GM12878 (cell line): ENCODE measurements around the gene LIPA. TPM values are rescaled to one million over a fixed set of nuclear protein-coding genes. Genes with fewer than 3 reads are reported as not detected.

Experiments
- ATAC-seq: fragments of 200-7000 bp; cut with Tn5 transposase; 3 replicates; pipeline ENCODE4 v1.9.1; 2020; ENCODE audit warnings: mild to moderate bottlenecking, moderate library complexity
- BruUV-seq: library from RNA; stranded (reverse); fragments of 400-500 nt; replicated peaks from 2 replicates; lab custom pipeline; 2021; lab: Mats Ljungman, UMichigan
- CTCF ChIA-PET: fragments of 300-600 bp; sonication (Branson Sonifier 250); formaldehyde crosslinking; extraction: SDS; loops from one replicate; lab custom pipeline; 2021; ENCODE audit warnings: inconsistent platforms; lab: Yijun Ruan, JAX
- POLR2A ChIA-PET: fragments of 350-600 bp; formaldehyde crosslinking; extraction: SDS; loops from one replicate; lab custom pipeline; 2021; ENCODE audit warnings: inconsistent platforms; lab: Charles Lee
- RAD21 ChIA-PET: fragments of 300-600 bp; sonication (Branson Sonifier 250); formaldehyde crosslinking; loops from one replicate; lab custom pipeline; 2023; ENCODE audit warnings: antibody characterized with exemption; ENCODE audit not compliant: unreplicated experiment; lab: Charles Lee
- SMC1A ChIA-PET: fragments of 300-600 bp; sonication (Branson Sonifier 250); formaldehyde crosslinking; loops from one replicate; lab custom pipeline; 2023; ENCODE audit not compliant: unreplicated experiment, uncharacterized antibody; lab: Charles Lee
- DNase-seq: peaks from one replicate; pipeline ENCODE4 v3.0.0-alpha.2; 2011; ENCODE audit warnings: low read depth, low spot score
- FAIRE-seq: peaks from 3 replicates; lab custom pipeline; 2011; peaks lifted over from hg19 to GRCh38; lab: Jason Lieb, UNC
- H2AFZ ChIP-seq: 2 replicates; pipeline ENCODE4 v1.6.0; 2011; ENCODE audit warnings: low read depth, low read length, control low read depth; ENCODE audit not compliant: control insufficient read depth
- H3K27ac ChIP-seq: 2 replicates; pipeline ENCODE4 v1.5.1; 2011; ENCODE audit warnings: control low read depth; ENCODE audit not compliant: control insufficient read depth, insufficient read depth
- H3K27me3 ChIP-seq, 2 experiments: replicated peaks in 1 of 2; 2 replicates each; pipeline versions ENCODE4 v1.6.0 to v1.6.1; 2011; ENCODE audit warnings: low read length in 1 of 2; ENCODE audit not compliant: control insufficient read depth in 2 of 2, insufficient read depth in 2 of 2
- H3K36me3 ChIP-seq, 2 experiments: 2 replicates each; pipeline ENCODE4 v1.5.1; 2011; ENCODE audit warnings: low read length in 1 of 2; ENCODE audit not compliant: control insufficient read depth in 2 of 2, insufficient read depth in 2 of 2
- H3K4me1 ChIP-seq: 2 replicates; pipeline ENCODE4 v1.6.1; 2011; ENCODE audit warnings: mild to moderate bottlenecking, low read length, moderate library complexity, mixed read lengths; ENCODE audit not compliant: control insufficient read depth, insufficient read depth
- H3K4me2 ChIP-seq: 2 replicates; pipeline ENCODE4 v1.6.0; 2011; ENCODE audit warnings: control low read depth; ENCODE audit not compliant: control insufficient read depth, insufficient read depth
- H3K4me3 ChIP-seq: fragments of 200-600 bp; sonication (generic); 2 replicates; pipeline ENCODE4 v1.5.1; 2016
- H3K79me2 ChIP-seq: 2 replicates; pipeline ENCODE4 v1.6.0; 2011; ENCODE audit warnings: low read length; ENCODE audit not compliant: control insufficient read depth, insufficient read depth
- H3K9ac ChIP-seq: 2 replicates; pipeline ENCODE4 v1.8.0; 2011; ENCODE audit warnings: low read length, control low read depth, mixed read lengths; ENCODE audit not compliant: control insufficient read depth, insufficient read depth
- H3K9me3 ChIP-seq: replicated peaks from 3 replicates; pipeline ENCODE4 v1.5.1; 2011; ENCODE audit warnings: mild to moderate bottlenecking, low read length; ENCODE audit not compliant: control insufficient read depth, insufficient read depth
- H4K20me1 ChIP-seq: 2 replicates; pipeline ENCODE4 v1.6.0; 2011; ENCODE audit not compliant: control insufficient read depth, insufficient read depth
- BCL11A ChIP-seq: IDR thresholded peaks from 2 replicates; pipeline ENCODE4 v1.6.1; 2011; ENCODE audit warnings: low read depth, low read length
- BCLAF1 ChIP-seq: fragments of 450-650 bp; IDR thresholded peaks from 2 replicates; pipeline ENCODE4 v1.6.1; 2017; ENCODE audit warnings: antibody characterized with exemption, mild to moderate bottlenecking, moderate library complexity
- CHD4 ChIP-seq: fragments of 200-600 bp; sonication (generic); IDR thresholded peaks from 2 replicates; pipeline ENCODE4 v1.6.1; 2016; ENCODE audit warnings: mild to moderate bottlenecking
- ESRRA ChIP-seq: IDR thresholded peaks from 2 replicates; pipeline ENCODE4 v1.6.1; 2012; ENCODE audit warnings: mild to moderate bottlenecking, low read length, improper control_type of control experiment
- IKZF1 ChIP-seq: fragments of 450-650 bp; conservative IDR thresholded peaks from 2 replicates; pipeline ENCODE4 v1.6.1; 2017; ENCODE audit warnings: antibody characterized with exemption, mild to moderate bottlenecking
- IKZF2 ChIP-seq, 2 experiments: fragments of 450-650 bp; IDR thresholded peaks; 2 replicates each; pipeline ENCODE4 v1.6.1; 2017; ENCODE audit warnings: mild to moderate bottlenecking in 2 of 2, moderate library complexity in 2 of 2
- IRF5 ChIP-seq: fragments of 450-650 bp; IDR thresholded peaks from 2 replicates; pipeline ENCODE4 v1.6.1; 2017; ENCODE audit warnings: borderline replicate concordance
- MEF2B ChIP-seq: fragments of 450-650 bp; IDR thresholded peaks from 2 replicates; pipeline ENCODE4 v1.6.1; 2018; ENCODE audit warnings: mild to moderate bottlenecking, moderate library complexity; ENCODE audit not compliant: partially characterized antibody, poor library complexity, severe bottlenecking
- POLR2AphosphoS2 ChIP-seq: IDR thresholded peaks from 2 replicates; pipeline ENCODE4 v1.6.1; 2011; ENCODE audit warnings: low read depth, mild to moderate bottlenecking, low read length, improper control_type of control experiment, moderate library complexity
- POU2F2 ChIP-seq: IDR thresholded peaks from 3 replicates; pipeline ENCODE4 v1.6.1; 2011; ENCODE audit warnings: low read depth, mild to moderate bottlenecking, low read length, borderline replicate concordance
- SRF ChIP-seq, 2 experiments: IDR thresholded peaks; 2 replicates each; pipeline ENCODE4 v1.6.1; 2011; ENCODE audit warnings: low read depth in 2 of 2, low read length in 2 of 2, mild to moderate bottlenecking in 1 of 2, moderate library complexity in 1 of 2
- STAT1 ChIP-seq: fragments of 450-650 bp; conservative IDR thresholded peaks from 2 replicates; pipeline ENCODE4 v1.6.1; 2014; ENCODE audit warnings: antibody characterized with exemption, mild to moderate bottlenecking
- TCF3 ChIP-seq: IDR thresholded peaks from 2 replicates; pipeline ENCODE4 v1.6.1; 2012; ENCODE audit warnings: low read depth, mild to moderate bottlenecking, low read length, borderline replicate concordance; ENCODE audit not compliant: insufficient read depth
- USF1 ChIP-seq: IDR thresholded peaks from 2 replicates; pipeline ENCODE4 v1.6.1; 2011; ENCODE audit warnings: borderline replicate concordance, low read depth, mild to moderate bottlenecking, moderate library complexity, mixed read lengths, low read length; ENCODE audit not compliant: insufficient read depth; ENCODE audit errors: extremely low read length
- WRNIP1 ChIP-seq: IDR thresholded peaks from 2 replicates; pipeline ENCODE4 v1.6.1; 2011; ENCODE audit warnings: low read depth, low read length, improper control_type of control experiment, borderline replicate concordance
- WGBS: methylation state at CpG from one replicate; pipeline ENCODE4 v1.1.6; 2016; ENCODE audit warnings: low lambda C conversion rate; ENCODE audit not compliant: insufficient replicate concordance, insufficient coverage; ENCODE audit errors: missing lambda C conversion rate; 5-methylcytosine and 5-hydroxymethylcytosine counted together
- in situ Hi-C: fragments of 300-500 bp; cut with MboI; formaldehyde crosslinking; loops from 9 replicates; pipeline ENCODE4 v1.14.3; 2018; ENCODE audit warnings: mixed read lengths
- intact Hi-C: fragments of 100-400 bp; cut with micrococcal nuclease; formaldehyde crosslinking; loops from one replicate; pipeline ENCODE4 v1.14.2; 2022; ENCODE audit not compliant: unreplicated experiment
- polyA plus RNA-seq, 11 experiments: library from polyadenylated mRNA; depleted of rRNA in 4 of 11; unstranded in 6 of 11; stranded (reverse) in 5 of 11; fragments of >200 nt; fragmentation: Nextera tagmentation in 4 of 11; fragmentation: Illumina TruSeq in 1 of 11; extraction: Ambion mirVana in 4 of 11; extraction: Trizol in 1 of 11; gene quantifications; 1 replicate in 1 of 11; 2 replicates in 10 of 11; pipeline versions ENCODE4 v1.2.1 to v1.2.3, GENCODE V29; 2011 to 2016; ENCODE audit warnings: inconsistent platforms in 2 of 11, missing spikeins in 2 of 11, low read depth in 1 of 11
- total RNA-seq, 4 experiments: library from RNA; depleted of rRNA in 3 of 4; stranded (reverse); fragments of >200 nt in 3 of 4; fragmentation: Illumina TruSeq in 1 of 4; extraction: Trizol in 1 of 4; gene quantifications; 2 replicates each; pipeline versions ENCODE4 v1.2.1 to v1.2.3, GENCODE V29; 2013 to 2021

LIPA gene
- total and polyA plus RNA-seq, 10 of the 15 experiments (the other 5 are each of a cell fraction or from before 2014, with no cell fraction given) = 31.1 to 50.3 (median 39.5) TPM

GRCh38 chr10:89241486-89242344, 9.9 kb downstream of the LIPA start:
- Histone ChIP-seq H3K79me2 (no peaks in the 10 kb centered on the region), H3K27ac (peak overlapping the region; percentile 62), H4K20me1 (no peaks in the 10 kb centered on the region), H2AFZ (peak overlapping the region; percentile 45; the same call in 1 of the 2 replicates), H3K4me3 (no peak overlapping the region), H3K4me2 (peak overlapping the region; percentile 75), H3K4me1 (peaks cover 43% of the 10 kb centered on the region), H3K9me3 (no peaks in the 10 kb centered on the region), H3K9ac (no peak overlapping the region), H3K36me3 (peaks cover 0 to 5% of the 10 kb centered on the region in 2 experiments; a peak in 1 of 4 replicates), H3K27me3 (no peaks in the 10 kb centered on the region)
- WGBS = 24% methylated on average over 3 of the region's 3 CpGs
- in situ Hi-C loops (no loop called here), intact Hi-C loops (no loop called here)
- ChIA-PET RAD21 (interaction anchor here (0.8 to 3.4 kb wide), 11 partner anchors 9 to 251 kb away, joined by 3 to 17 read pairs (median 3); partner anchors contain the start of genes FAS, IFIT5 and LIPA), CTCF (interaction anchor here (0.8 to 7.3 kb wide), 12 partner anchors 9 to 309 kb away, joined by 3 to 92 read pairs (median 4); partner anchors contain the start of genes IFIT5 and LIPA), SMC1A (interaction anchor here (0.7 to 5.2 kb wide), 15 partner anchors 9 to 405 kb away, joined by 3 to 46 read pairs (median 3); partner anchors contain the start of genes IFIT1, IFIT2 and LIPA), POLR2A (interaction anchor here (0.5 to 1.7 kb wide), 4 partner anchors 9 to 363 kb away, joined by 3 to 12 read pairs (median 6); partner anchors contain the start of genes FAS and LIPA)
- ATAC-seq (peak; percentile 71), FAIRE-seq (no peak), DNase-seq (no peak)
- BruUV-seq = no TSS peak
- 0 out of 3 replicates have a peak, but pooled peaks have one; percentile 12 for TF ChIP-seq POU2F2
- TF ChIP-seq IKZF1 = no peak
- no peak for TF ChIP-seq TCF3
- TF ChIP-seq ESRRA = no peak
- TF ChIP-seq MEF2B = peak; percentile 65
- no peak for TF ChIP-seq IRF5
- 0 out of 4 replicates have a peak, but pooled peaks of 1 of the 2 experiments have one; percentile 7 for TF ChIP-seq SRF (IDR thresholded peaks at IDR 0.05; ENCODE audit: low read depth in 2 of 2, low read length in 2 of 2)
- no peak for TF ChIP-seq BCLAF1
- no peak for TF ChIP-seq CHD4
- no peak for TF ChIP-seq USF1
- TF ChIP-seq WRNIP1 = no peak
- peak; percentile 44; the same call in 1 of the 2 replicates for TF ChIP-seq BCL11A
- no peak for TF ChIP-seq STAT1
- no peak for TF ChIP-seq POLR2AphosphoS2
- TF ChIP-seq IKZF2 (IDR thresholded peaks at IDR 0.05) = peak in 1 of 2 experiments; percentile 12; a peak in 1 of 4 replicates
